ENCODE results near the gene RUNX3. TPM values are rescaled to one million over a fixed set of nuclear protein-coding genes. Genes with fewer than 3 reads are reported as not detected.
A peak's percentile ranks its signal among the peaks of the same experiment; 100 is the strongest.
"Not testable (repeated sequence)": the region's sequence is repeated elsewhere in the genome, so short reads cannot be mapped to it uniquely, and the experiment has no call there.

Gene RUNX3
- polyA plus RNA-seq, 1 donor (not counting 4 experiments of a cell fraction or from before 2014, with no cell fraction given) = not detected

GRCh38 chr1:24909388-24909898 lies 20.6 kb downstream of the RUNX3 start:
- Histone ChIP-seq H3K4me2 (ENCODE audit: control insufficient read depth, extremely low read depth, insufficient read depth, low read depth, low read length) (no peak overlapping the region), H3K27ac (ENCODE audit: control insufficient read depth, insufficient read depth, low read length) (no peak overlapping the region), H3K36me3 (ENCODE audit: control insufficient read depth in 2 of 2, extremely low read depth in 1 of 2, insufficient read depth in 2 of 2, low read length in 2 of 2) (no peaks in the 10 kb centered on the region), H3K79me2 (ENCODE audit: control insufficient read depth, insufficient read depth, low read length) (no peaks in the 10 kb centered on the region), H3K27me3 (ENCODE audit: control insufficient read depth, extremely low read depth, insufficient read depth, low read length) (peaks cover 4% of the 10 kb centered on the region), H3K4me1 (ENCODE audit: control insufficient read depth, extremely low read depth, insufficient read depth, low read length) (no peaks in the 10 kb centered on the region), H3K4me3 (ENCODE audit: control insufficient read depth in 2 of 3, extremely low read depth in 1 of 3, insufficient read depth in 2 of 3, low read depth in 1 of 3, low read length in 3 of 3) (no peak overlapping the region), H3K9ac (ENCODE audit: control insufficient read depth, extremely low read depth, insufficient read depth, low read length) (no peak overlapping the region), H4K20me1 (ENCODE audit: control insufficient read depth, extremely low read depth, insufficient read depth, low read length) (no peaks in the 10 kb centered on the region), H3K9me3 (ENCODE audit: control insufficient read depth, low read depth, low read length) (no peaks in the 10 kb centered on the region), H2AFZ (ENCODE audit: control insufficient read depth, low read length) (no peak overlapping the region), H3K9me1 (ENCODE audit: control insufficient read depth, extremely low read depth, insufficient read depth, low read length) (no peaks in the 10 kb centered on the region)
- dilution Hi-C loops (cut with MboI; ENCODE audit: extremely low pct_ligation_motif_present, low sequenced_read_pairs) = no loop called here
- no peak for FAIRE-seq
- DNase-seq (ENCODE audit: low read depth, low spot score) = no peak
- TF ChIP-seq EZH2 (IDR thresholded peaks at IDR 0.05; ENCODE audit: low read length) = no peak
- TF ChIP-seq CTCF (optimal IDR thresholded peaks at IDR 0.05 in 1 of 3, IDR thresholded peaks at IDR 0.05 in 1 of 3, conservative IDR thresholded peaks at IDR 0.05 in 1 of 3; ENCODE audit: extremely low read depth in 1 of 3, insufficient read depth in 2 of 3, low read length in 3 of 3) = peak; percentile 44 to 65 (median 55)

- H3K9me1 ChIP-seq (ENCODE audit: control insufficient read depth, extremely low read depth, insufficient read depth, low read length) = no peaks in the 10 kb centered on the region
- no peak overlapping the region for H2AFZ ChIP-seq (ENCODE audit: control insufficient read depth, low read length)
- FAIRE-seq = no peak
- no peaks in the 10 kb centered on the region for H4K20me1 ChIP-seq (ENCODE audit: control insufficient read depth, extremely low read depth, insufficient read depth, low read length)
- dilution Hi-C loops (cut with MboI; ENCODE audit: extremely low pct_ligation_motif_present, low sequenced_read_pairs) = no loop called here
- H3K79me2 ChIP-seq (ENCODE audit: control insufficient read depth, insufficient read depth, low read length) = no peaks in the 10 kb centered on the region
- no peak overlapping the region for H3K27ac ChIP-seq (ENCODE audit: control insufficient read depth, insufficient read depth, low read length)
- no peaks in the 10 kb centered on the region for H3K4me1 ChIP-seq (ENCODE audit: control insufficient read depth, extremely low read depth, insufficient read depth, low read length)
- no peak overlapping the region for H3K4me3 ChIP-seq (ENCODE audit: control insufficient read depth in 2 of 3, extremely low read depth in 1 of 3, insufficient read depth in 2 of 3, low read depth in 1 of 3, low read length in 3 of 3)
- H3K36me3 ChIP-seq (ENCODE audit: control insufficient read depth in 2 of 2, extremely low read depth in 1 of 2, insufficient read depth in 2 of 2, low read length in 2 of 2) = no peaks in the 10 kb centered on the region
- H3K9me3 ChIP-seq (ENCODE audit: control insufficient read depth, low read depth, low read length) = no peaks in the 10 kb centered on the region
- peaks cover 4% of the 10 kb centered on the region for H3K27me3 ChIP-seq (ENCODE audit: control insufficient read depth, extremely low read depth, insufficient read depth, low read length)
- DNase-seq (ENCODE audit: low read depth, low spot score) = no peak
- TF ChIP-seq EZH2 (IDR thresholded peaks at IDR 0.05; ENCODE audit: low read length) (no peak), CTCF (optimal IDR thresholded peaks at IDR 0.05 in 1 of 3, IDR thresholded peaks at IDR 0.05 in 1 of 3, conservative IDR thresholded peaks at IDR 0.05 in 1 of 3; ENCODE audit: extremely low read depth in 1 of 3, insufficient read depth in 2 of 3, low read length in 3 of 3) (no peak)
- no peak overlapping the region for H3K4me2 ChIP-seq (ENCODE audit: control insufficient read depth, extremely low read depth, insufficient read depth, low read depth, low read length)
- no peak overlapping the region for H3K9ac ChIP-seq (ENCODE audit: control insufficient read depth, extremely low read depth, insufficient read depth, low read length)
These were observed 21.4 kb downstream of the RUNX3 start for GRCh38 chr1:24908591-24909259.

- H3K27ac ChIP-seq (ENCODE audit: control insufficient read depth, insufficient read depth, low read length); H3K4me1 ChIP-seq (ENCODE audit: control insufficient read depth, extremely low read depth, insufficient read depth, low read length); H2AFZ ChIP-seq (ENCODE audit: control insufficient read depth, low read length); FAIRE-seq; H4K20me1 ChIP-seq (ENCODE audit: control insufficient read depth, extremely low read depth, insufficient read depth, low read length); H3K9ac ChIP-seq (ENCODE audit: control insufficient read depth, extremely low read depth, insufficient read depth, low read length); H3K9me1 ChIP-seq (ENCODE audit: control insufficient read depth, extremely low read depth, insufficient read depth, low read length); H3K36me3 ChIP-seq (ENCODE audit: control insufficient read depth in 2 of 2, extremely low read depth in 1 of 2, insufficient read depth in 2 of 2, low read length in 2 of 2); H3K9me3 ChIP-seq (ENCODE audit: control insufficient read depth, low read depth, low read length); DNase-seq (ENCODE audit: low read depth, low spot score); H3K79me2 ChIP-seq (ENCODE audit: control insufficient read depth, insufficient read depth, low read length); dilution Hi-C loops (cut with MboI; ENCODE audit: extremely low pct_ligation_motif_present, low sequenced_read_pairs); H3K27me3 ChIP-seq (ENCODE audit: control insufficient read depth, extremely low read depth, insufficient read depth, low read length); H3K4me2 ChIP-seq (ENCODE audit: control insufficient read depth, extremely low read depth, insufficient read depth, low read depth, low read length); H3K4me3 ChIP-seq (ENCODE audit: control insufficient read depth in 2 of 3, extremely low read depth in 1 of 3, insufficient read depth in 2 of 3, low read depth in 1 of 3, low read length in 3 of 3): not testable (repeated sequence)
These were observed 22.3 kb downstream of the RUNX3 start for GRCh38 chr1:24907587-24908294.

All from keratinocyte (primary cell).